Brain microvascular endothelial cell (primary cell): ENCODE measurements around the gene GNG13.
A peak's percentile ranks its signal among the peaks of the same experiment; 100 is the strongest.

ENCODE experiments used
- DNase-seq: peaks from one replicate; pipeline ENCODE4 v3.0.0-alpha.2; 2020
- H3K27ac ChIP-seq: fragments of 250-450 bp; sonication (Bioruptor Pico); 2 replicates; pipeline ENCODE4 v1.5.1; 2020; ENCODE audit warnings: mild to moderate bottlenecking, moderate library complexity
- H3K27me3 ChIP-seq: fragments of 250-450 bp; sonication (Bioruptor Pico); replicated peaks from 2 replicates; pipeline ENCODE4 v1.5.1; 2020; ENCODE audit warnings: mild to moderate bottlenecking
- H3K36me3 ChIP-seq: fragments of 250-450 bp; sonication (Bioruptor Pico); replicated peaks from 2 replicates; pipeline ENCODE4 v1.5.1; 2020; ENCODE audit warnings: mild to moderate bottlenecking
- H3K4me3 ChIP-seq: 2 replicates; pipeline ENCODE4 v1.5.1; 2011; ENCODE audit warnings: low read depth, mild to moderate bottlenecking, control low read depth, low read length, moderate library complexity
- in situ Hi-C: cut with HindIII; loops from 2 replicates; pipeline ENCODE4 v1.10.0; 2017; ENCODE audit warnings: low sequenced_read_pairs, low pct_ligation_motif_present
- TF ChIP-seq, protein P1 (sequence below): IDR thresholded peaks from 2 replicates; pipeline ENCODE4 v1.5.1; 2011; ENCODE audit warnings: low read depth, mild to moderate bottlenecking, moderate library complexity, low read length, control low read depth, inconsistent platforms; ENCODE audit errors: missing control alignments

GNG13 gene

DNA sequence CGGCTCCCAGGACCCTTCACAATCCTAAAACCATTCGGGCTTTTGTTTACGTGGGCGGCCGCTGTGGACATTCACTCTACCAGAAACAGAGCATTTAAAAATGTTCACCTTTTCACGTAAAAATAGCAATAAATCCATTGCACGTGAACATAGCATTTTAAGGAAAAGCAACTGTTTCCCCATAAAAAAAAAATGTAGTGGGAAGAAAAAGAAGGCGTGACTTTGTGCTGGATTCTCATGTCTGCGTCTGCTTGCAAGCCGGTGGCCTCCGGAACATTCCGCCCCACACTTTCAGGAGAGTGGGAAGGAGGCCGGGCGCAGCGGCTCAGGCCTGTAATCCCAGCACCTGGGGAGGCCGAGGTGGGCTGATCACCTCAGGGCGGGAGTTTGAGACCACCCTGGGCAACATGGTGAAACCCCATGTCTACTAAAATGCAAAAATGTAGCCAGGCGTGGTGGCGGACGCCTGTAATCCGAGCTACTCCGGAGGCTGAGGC, 13.4 kb upstream of the GNG13 start:
- H3K4me3 ChIP-seq: no peak overlapping the region
- H3K27ac ChIP-seq: no peak overlapping the region
- peaks cover 20% of the 10 kb centered on the region for H3K27me3 ChIP-seq
- in situ Hi-C loops: no loop called here
- DNase-seq: no peak
- TF ChIP-seq, protein P1, sequence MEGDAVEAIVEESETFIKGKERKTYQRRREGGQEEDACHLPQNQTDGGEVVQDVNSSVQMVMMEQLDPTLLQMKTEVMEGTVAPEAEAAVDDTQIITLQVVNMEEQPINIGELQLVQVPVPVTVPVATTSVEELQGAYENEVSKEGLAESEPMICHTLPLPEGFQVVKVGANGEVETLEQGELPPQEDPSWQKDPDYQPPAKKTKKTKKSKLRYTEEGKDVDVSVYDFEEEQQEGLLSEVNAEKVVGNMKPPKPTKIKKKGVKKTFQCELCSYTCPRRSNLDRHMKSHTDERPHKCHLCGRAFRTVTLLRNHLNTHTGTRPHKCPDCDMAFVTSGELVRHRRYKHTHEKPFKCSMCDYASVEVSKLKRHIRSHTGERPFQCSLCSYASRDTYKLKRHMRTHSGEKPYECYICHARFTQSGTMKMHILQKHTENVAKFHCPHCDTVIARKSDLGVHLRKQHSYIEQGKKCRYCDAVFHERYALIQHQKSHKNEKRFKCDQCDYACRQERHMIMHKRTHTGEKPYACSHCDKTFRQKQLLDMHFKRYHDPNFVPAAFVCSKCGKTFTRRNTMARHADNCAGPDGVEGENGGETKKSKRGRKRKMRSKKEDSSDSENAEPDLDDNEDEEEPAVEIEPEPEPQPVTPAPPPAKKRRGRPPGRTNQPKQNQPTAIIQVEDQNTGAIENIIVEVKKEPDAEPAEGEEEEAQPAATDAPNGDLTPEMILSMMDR: no peak
- H3K36me3 ChIP-seq: no peaks in the 10 kb centered on the region

DNA sequence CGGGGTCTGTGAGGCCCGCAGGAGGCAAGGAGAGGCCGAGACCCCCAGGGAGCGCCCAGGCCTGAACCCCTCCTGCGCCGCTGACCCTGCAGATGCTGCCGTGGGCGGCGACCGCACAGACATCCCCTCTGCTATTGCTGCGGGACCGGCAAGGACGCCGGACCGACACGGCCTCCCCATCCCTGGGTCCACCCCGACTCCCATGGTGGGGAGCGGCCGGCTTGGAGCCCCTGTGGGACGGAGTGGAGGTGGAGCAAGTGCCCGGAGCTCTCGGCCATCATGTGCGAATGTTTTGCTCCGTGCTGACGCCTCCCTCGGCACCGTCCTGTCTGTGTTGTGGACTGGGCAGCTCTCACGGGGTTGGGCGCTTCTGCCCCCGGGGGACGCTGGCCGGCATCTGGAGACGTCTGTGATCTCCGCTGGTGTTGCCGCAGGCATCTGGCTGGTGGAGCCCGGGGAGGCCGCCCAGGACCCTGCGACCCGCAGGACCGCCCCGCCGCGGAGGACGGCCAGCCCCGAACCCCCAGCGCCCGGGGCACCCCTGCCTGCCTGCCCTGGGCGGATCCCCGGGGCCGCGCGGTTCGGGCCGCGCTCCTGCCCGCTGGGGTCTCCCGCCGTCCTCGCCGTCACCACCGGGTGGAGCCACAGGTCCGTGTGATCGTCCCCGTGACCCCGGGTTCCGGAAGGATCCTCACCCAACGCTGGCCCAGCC, 12.8 kb upstream of the GNG13 start:
- peak; percentile 2 for DNase-seq
- Histone ChIP-seq H3K27ac (no peak overlapping the region), H3K36me3 (no peaks in the 10 kb centered on the region), H3K27me3 (peaks cover 19% of the 10 kb centered on the region), H3K4me3 (no peak overlapping the region)
- TF ChIP-seq, protein P1: peak; percentile 66
- in situ Hi-C loops: no loop called here

DNA sequence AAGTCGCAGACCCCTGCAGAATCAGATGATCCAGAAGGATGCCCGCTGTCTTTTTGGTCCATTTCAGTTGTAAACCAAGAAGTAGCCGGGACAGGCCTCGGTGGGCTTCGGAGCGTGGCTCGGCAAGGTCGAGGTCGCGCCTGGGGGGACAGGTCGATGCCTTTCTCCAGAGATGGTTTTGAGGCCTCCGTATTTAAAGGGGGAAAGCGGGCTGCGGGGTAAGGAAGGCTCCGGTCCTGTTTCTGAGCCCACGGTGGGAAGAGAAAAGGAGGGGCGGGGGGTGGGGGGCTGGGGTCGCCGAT, 7.5 kb upstream of the GNG13 start:
- peaks cover 6% of the 10 kb centered on the region for H3K27me3 ChIP-seq
- TF ChIP-seq, protein P1: no peak
- H3K27ac ChIP-seq: no peak overlapping the region
- in situ Hi-C loops: no loop called here
- peak overlapping the region; percentile 74 for H3K4me3 ChIP-seq
- no peaks in the 10 kb centered on the region for H3K36me3 ChIP-seq
- no peak for DNase-seq

DNA sequence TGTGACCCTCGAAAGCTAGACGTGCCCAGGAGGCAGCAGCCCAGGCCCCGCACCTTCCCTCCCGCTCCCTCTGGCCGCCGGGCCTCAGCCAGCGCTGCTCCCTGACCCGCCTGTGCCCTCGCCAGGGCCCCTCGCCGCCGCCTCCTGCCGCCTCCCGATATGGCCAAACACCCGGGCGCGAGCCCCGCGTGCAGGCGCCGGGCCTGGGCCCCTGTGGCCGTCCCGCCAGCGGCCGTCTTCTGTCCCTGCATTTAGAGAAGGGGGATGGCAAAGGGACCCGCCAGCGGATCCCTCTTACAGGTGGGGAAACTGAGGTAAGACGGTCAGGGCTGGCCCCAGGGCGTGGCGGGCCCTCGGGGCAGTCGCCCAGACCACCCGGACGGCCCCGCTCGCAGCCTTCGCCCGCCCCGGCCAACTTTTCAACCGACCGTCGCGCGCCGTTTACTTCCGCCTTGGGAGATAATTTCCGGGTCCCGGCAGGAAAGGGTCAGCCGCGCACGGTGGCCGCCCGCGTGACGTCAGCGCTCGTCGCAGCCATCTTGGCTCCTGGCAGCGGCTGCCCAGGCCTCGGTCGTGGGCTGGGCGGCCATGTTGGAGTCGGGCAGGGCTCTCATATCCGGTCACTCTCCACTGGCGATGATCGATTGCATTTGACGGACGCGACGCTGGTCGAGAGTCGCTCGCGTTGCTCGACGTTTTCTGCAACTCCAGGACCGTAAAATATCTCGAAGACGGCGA, 7.0 kb upstream of the GNG13 start:
- peaks cover 5% of the 10 kb centered on the region for H3K27me3 ChIP-seq
- H3K27ac ChIP-seq: peak overlapping the region; percentile 86
- H3K36me3 ChIP-seq: no peaks in the 10 kb centered on the region
- H3K4me3 ChIP-seq: peak overlapping the region; percentile 74
- in situ Hi-C loops: no loop called here
- peak; percentile 84 for DNase-seq
- TF ChIP-seq, protein P1: no peak

DNA sequence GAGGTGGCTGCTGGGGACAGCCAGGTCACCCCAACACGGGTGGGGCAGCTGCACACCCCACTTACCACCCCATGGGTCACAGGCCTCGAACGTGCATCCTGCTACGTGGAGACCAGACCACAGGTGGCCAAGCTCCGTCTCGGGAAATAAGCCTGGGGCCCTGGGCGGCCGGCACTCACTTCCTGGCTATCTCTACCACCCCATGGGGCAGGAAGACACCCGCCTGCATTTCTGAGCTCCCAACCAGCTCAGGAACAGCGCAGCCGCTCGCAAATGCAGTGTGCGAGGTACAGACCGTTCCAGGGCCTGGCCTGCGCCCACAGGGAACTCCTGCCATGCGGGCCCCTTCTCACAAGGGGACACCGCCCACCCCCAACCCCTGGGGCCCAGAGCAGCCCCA, 4.9 kb upstream of the GNG13 start:
- H3K27me3 ChIP-seq: peaks cover 22% of the 10 kb centered on the region
- no peak overlapping the region for H3K4me3 ChIP-seq
- TF ChIP-seq, protein P1: no peak
- H3K36me3 ChIP-seq: no peaks in the 10 kb centered on the region
- in situ Hi-C loops: no loop called here
- no peak for DNase-seq
- no peak overlapping the region for H3K27ac ChIP-seq
